SK-N-SH treated with all-trans-retinoic acid at 6 μM for 48 hours (cell line): ENCODE measurements around the gene TGFA.

ENCODE experiments used
- BACH2 ChIP-seq: fragments of 250-450 bp; sonication (Bioruptor Pico); IDR thresholded peaks from 2 replicates; pipeline ENCODE4 v1.9.0; 2021; ENCODE audit warnings: mild to moderate bottlenecking, borderline replicate concordance
- TF ChIP-seq, protein P1 (sequence below): fragments of 250-450 bp; sonication (Bioruptor Pico); IDR thresholded peaks from 2 replicates; pipeline ENCODE4 v1.5.1; 2021; ENCODE audit warnings: mild to moderate bottlenecking, moderate library complexity
- TF ChIP-seq, protein P2 (sequence below): fragments of 250-450 bp; sonication (Bioruptor Pico); IDR thresholded peaks from 2 replicates; pipeline ENCODE4 v1.8.0; 2020; ENCODE audit warnings: mild to moderate bottlenecking, moderate library complexity, borderline replicate concordance

DNA sequence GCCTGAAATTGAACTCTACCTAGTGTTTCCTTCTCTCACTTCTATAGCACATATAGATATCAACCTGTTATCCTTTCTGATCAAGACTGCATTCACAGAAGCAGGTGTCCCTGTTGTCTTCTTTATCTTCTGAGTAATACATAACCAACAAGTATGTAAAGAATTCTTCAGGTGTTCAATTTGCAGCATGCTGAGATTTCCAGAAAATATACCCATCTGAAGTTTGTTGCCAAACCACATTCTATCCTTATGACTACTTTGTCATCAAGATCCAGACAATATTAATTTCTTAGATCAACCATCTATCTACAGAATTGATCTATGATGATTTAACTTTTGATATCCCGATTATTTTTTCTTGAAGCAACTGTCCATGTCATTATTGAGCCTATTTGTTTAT is 69.5 kb downstream of the TGFA start:
- TF ChIP-seq, protein P1, sequence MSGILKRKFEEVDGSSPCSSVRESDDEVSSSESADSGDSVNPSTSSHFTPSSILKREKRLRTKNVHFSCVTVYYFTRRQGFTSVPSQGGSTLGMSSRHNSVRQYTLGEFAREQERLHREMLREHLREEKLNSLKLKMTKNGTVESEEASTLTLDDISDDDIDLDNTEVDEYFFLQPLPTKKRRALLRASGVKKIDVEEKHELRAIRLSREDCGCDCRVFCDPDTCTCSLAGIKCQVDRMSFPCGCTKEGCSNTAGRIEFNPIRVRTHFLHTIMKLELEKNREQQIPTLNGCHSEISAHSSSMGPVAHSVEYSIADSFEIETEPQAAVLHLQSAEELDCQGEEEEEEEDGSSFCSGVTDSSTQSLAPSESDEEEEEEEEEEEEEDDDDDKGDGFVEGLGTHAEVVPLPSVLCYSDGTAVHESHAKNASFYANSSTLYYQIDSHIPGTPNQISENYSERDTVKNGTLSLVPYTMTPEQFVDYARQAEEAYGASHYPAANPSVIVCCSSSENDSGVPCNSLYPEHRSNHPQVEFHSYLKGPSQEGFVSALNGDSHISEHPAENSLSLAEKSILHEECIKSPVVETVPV (CRISPR knock-in tag) = no peak
- TF ChIP-seq, protein P2, sequence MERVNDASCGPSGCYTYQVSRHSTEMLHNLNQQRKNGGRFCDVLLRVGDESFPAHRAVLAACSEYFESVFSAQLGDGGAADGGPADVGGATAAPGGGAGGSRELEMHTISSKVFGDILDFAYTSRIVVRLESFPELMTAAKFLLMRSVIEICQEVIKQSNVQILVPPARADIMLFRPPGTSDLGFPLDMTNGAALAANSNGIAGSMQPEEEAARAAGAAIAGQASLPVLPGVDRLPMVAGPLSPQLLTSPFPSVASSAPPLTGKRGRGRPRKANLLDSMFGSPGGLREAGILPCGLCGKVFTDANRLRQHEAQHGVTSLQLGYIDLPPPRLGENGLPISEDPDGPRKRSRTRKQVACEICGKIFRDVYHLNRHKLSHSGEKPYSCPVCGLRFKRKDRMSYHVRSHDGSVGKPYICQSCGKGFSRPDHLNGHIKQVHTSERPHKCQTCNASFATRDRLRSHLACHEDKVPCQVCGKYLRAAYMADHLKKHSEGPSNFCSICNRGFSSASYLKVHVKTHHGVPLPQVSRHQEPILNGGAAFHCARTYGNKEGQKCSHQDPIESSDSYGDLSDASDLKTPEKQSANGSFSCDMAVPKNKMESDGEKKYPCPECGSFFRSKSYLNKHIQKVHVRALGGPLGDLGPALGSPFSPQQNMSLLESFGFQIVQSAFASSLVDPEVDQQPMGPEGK (CRISPR knock-in tag) = no peak
- TF ChIP-seq BACH2 (CRISPR knock-in tag) = no peak
